Stimulated activated effector memory CD8-positive, alpha-beta T cell treated with anti-CD3 and anti-CD28 coated beads, Interleukin-12 subunit alpha, Interleukin-12 subunit beta, amount 100 ng/mL, for 72 hours (primary cell): ENCODE results near the gene REELD1.

ENCODE experiments used
- ATAC-seq: fragments of 150-1000 bp; cut with Tn5 transposase; 2 replicates; pipeline ENCODE4 v1.10.0; 2021
- DNase-seq, 2 donors: peaks; one replicate each; pipeline ENCODE4 v3.0.0; 2021 to 2022; ENCODE audit warnings: low spot score in 2 of 2
- H3K27ac Mint-ChIP-seq: one replicate; pipeline ENCODE4 v1.8.0; 2022; ENCODE audit warnings: mild to moderate bottlenecking, mixed read lengths
- H3K36me3 Mint-ChIP-seq: one replicate; pipeline ENCODE4 v1.8.0; 2022; ENCODE audit warnings: mild to moderate bottlenecking, mixed read lengths
- H3K4me1 Mint-ChIP-seq: one replicate; pipeline ENCODE4 v1.8.0; 2022; ENCODE audit warnings: mixed read lengths
- H3K4me3 Mint-ChIP-seq: one replicate; pipeline ENCODE4 v1.8.0; 2022; ENCODE audit warnings: mild to moderate bottlenecking, mixed read lengths
- H3K9me3 Mint-ChIP-seq: one replicate; pipeline ENCODE4 v1.8.0; 2022; ENCODE audit warnings: mixed read lengths

REELD1 gene

GRCh38 chr4:146244496-146244895 lies 30.2 kb downstream of the REELD1 start:
- Mint-ChIP-seq H3K36me3 (no peaks in the 10 kb centered on the region), H3K9me3 (no peaks in the 10 kb centered on the region), H3K4me1 (peaks cover 40% of the 10 kb centered on the region), H3K4me3 (no peak overlapping the region), H3K27ac (peak overlapping the region; percentile 33)
- ATAC-seq (no peak), DNase-seq (no peak)

- H3K36me3 Mint-ChIP-seq = no peaks in the 10 kb centered on the region
- no peak for ATAC-seq
- H3K27ac Mint-ChIP-seq = peak overlapping the region; percentile 33
- no peak for DNase-seq
- no peaks in the 10 kb centered on the region for H3K9me3 Mint-ChIP-seq
- H3K4me3 Mint-ChIP-seq = no peak overlapping the region
- H3K4me1 Mint-ChIP-seq = peaks cover 40% of the 10 kb centered on the region
Observed at GRCh38 chr4:146245246-146245645, 30.9 kb downstream of the REELD1 start.

GRCh38 chr4:146245850-146246249 lies 31.5 kb downstream of the REELD1 start:
- ATAC-seq (peak; percentile 34), DNase-seq (no peak)
- Mint-ChIP-seq H3K4me1 (peaks cover 40% of the 10 kb centered on the region), H3K36me3 (no peaks in the 10 kb centered on the region), H3K27ac (peak overlapping the region; percentile 33), H3K4me3 (no peak overlapping the region), H3K9me3 (no peaks in the 10 kb centered on the region)

GRCh38 chr4:146246381-146246780 lies 32.0 kb downstream of the REELD1 start:
- no peak for DNase-seq
- Mint-ChIP-seq H3K27ac (peak overlapping the region; percentile 24), H3K4me3 (no peak overlapping the region), H3K36me3 (no peaks in the 10 kb centered on the region), H3K9me3 (no peaks in the 10 kb centered on the region), H3K4me1 (peaks cover 40% of the 10 kb centered on the region)
- ATAC-seq = no peak

- ATAC-seq = no peak
- H3K27ac Mint-ChIP-seq = no peak overlapping the region
Observed at GRCh38 chr4:146247356-146247755, 33.0 kb downstream of the REELD1 start.

GRCh38 chr4:146252969-146253611 lies 38.8 kb downstream of the REELD1 start:
- no peaks in the 10 kb centered on the region for H3K36me3 Mint-ChIP-seq
- H3K4me1 Mint-ChIP-seq = no peaks in the 10 kb centered on the region
- H3K27ac Mint-ChIP-seq = no peak overlapping the region
- H3K9me3 Mint-ChIP-seq = no peaks in the 10 kb centered on the region
- H3K4me3 Mint-ChIP-seq = no peak overlapping the region
- DNase-seq (no peak), ATAC-seq (no peak)

More at GRCh38 chr4:146247356-146247755, 33.0 kb downstream of the REELD1 start:
- DNase-seq = no peak
- Mint-ChIP-seq H3K9me3 (no peaks in the 10 kb centered on the region), H3K4me3 (no peak overlapping the region), H3K36me3 (no peaks in the 10 kb centered on the region), H3K4me1 (peaks cover 34% of the 10 kb centered on the region)

DNA sequence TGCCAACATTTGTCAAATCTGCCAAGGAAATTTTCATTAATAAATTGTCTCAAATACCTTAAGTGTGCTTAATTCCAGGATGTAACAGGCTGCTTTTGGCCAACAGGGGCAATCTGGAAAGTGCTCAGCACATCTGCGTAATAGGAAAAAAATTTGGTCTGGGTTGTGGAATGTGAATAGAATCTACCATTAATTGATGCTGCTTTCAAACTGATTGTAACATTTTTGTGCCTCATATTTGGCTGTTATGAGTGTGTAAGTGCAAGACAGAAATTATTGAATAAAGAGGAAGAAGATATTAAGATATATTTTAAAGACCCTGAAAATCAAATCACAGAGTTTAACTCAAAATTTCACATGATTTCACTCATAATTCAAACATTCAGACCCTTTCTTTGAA lies 41.1 kb downstream of the REELD1 start:
- Mint-ChIP-seq H3K9me3 (no peaks in the 10 kb centered on the region), H3K4me3 (no peak overlapping the region), H3K27ac (no peak overlapping the region), H3K4me1 (no peaks in the 10 kb centered on the region), H3K36me3 (no peaks in the 10 kb centered on the region)
- no peak for DNase-seq
- ATAC-seq = no peak

DNA sequence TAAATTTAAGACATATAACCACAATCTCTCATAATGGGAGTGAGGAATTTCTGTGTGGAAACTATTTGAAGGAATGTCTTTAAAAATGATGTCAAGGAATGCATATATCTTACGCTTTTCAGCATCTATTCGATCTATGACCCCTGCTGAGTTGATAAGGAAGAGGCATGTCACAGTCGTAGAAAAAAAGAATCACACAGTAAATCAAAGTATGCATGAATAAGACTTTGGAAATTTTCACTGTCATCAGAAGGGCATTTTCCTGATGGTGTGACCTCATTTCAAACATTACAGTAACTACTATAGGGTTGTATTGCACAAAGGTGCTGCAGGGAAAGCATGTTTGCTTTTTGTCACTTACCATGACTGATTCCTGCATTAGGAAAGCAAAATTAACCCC lies 41.5 kb downstream of the REELD1 start:
- Mint-ChIP-seq H3K36me3 (no peaks in the 10 kb centered on the region), H3K27ac (no peak overlapping the region), H3K4me3 (no peak overlapping the region), H3K4me1 (no peaks in the 10 kb centered on the region), H3K9me3 (no peaks in the 10 kb centered on the region)
- DNase-seq = no peak
- ATAC-seq = no peak

DNA sequence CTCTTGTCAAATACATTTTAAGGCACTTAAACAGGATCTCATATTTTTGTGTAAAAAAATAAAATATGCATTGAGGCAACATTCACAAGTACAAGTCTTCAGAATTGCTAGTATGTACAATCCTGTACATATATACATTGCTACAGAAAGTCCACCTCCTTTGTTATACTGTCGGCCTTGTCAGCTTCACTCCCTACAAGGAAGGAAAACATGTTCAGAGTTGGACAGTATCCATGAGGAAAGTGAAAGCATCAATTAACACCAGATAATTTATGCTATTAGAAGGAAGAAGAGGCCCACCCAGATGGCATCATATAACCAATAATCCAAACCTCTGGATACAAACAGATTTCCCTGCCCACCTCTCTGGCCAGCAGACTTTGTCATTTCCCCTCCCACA lies 42.0 kb downstream of the REELD1 start:
- H3K27ac Mint-ChIP-seq = no peak overlapping the region
- no peaks in the 10 kb centered on the region for H3K4me1 Mint-ChIP-seq
- no peak for ATAC-seq
- H3K9me3 Mint-ChIP-seq = no peaks in the 10 kb centered on the region
- DNase-seq = no peak
- no peak overlapping the region for H3K4me3 Mint-ChIP-seq
- no peaks in the 10 kb centered on the region for H3K36me3 Mint-ChIP-seq

DNA sequence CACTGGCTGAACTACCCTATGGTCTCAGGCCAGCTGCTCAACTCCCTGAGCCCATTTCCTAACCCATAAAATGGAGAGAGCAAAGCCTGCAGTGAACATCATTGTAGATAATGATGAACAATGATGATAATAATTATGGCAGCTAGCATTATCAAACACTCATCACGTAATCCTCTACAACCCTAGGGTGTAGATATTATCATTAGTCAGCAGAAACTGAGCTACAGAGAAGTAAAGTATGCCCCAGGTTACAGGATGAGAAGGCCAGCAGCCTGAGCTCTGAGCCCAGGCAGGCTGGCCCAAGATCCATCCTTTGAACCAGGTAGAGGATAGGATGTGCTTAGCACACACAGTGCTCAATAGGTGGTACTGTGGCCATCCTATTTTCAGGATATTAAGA lies 43.2 kb downstream of the REELD1 start:
- H3K4me3 Mint-ChIP-seq = no peak overlapping the region
- no peaks in the 10 kb centered on the region for H3K9me3 Mint-ChIP-seq
- H3K27ac Mint-ChIP-seq = no peak overlapping the region
- no peak for DNase-seq
- peak; percentile 19 for ATAC-seq
- H3K4me1 Mint-ChIP-seq = no peaks in the 10 kb centered on the region
- no peaks in the 10 kb centered on the region for H3K36me3 Mint-ChIP-seq

DNA sequence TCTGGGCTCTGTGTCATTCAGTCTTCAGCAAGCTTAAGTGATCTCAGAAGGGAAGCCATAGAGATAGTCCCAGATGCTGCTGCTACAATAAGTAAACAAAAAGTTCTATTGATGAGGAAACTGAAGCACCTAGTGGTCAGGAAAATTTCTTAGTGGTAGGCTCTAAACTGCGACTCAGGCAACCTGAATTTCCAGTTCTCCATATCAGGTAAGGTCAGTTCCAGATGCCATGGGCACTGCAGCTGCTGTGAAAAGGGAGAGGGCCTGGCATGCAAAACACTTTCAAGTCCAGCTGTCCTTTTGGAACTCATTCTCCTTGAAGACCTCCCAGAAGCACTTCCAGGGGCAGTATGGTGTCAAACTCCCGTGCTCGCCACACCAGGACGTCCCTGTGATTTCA lies 46.2 kb downstream of the REELD1 start:
- DNase-seq (no peak), ATAC-seq (no peak)
- no peak overlapping the region for H3K4me3 Mint-ChIP-seq
- H3K4me1 Mint-ChIP-seq = no peaks in the 10 kb centered on the region
- H3K9me3 Mint-ChIP-seq = no peaks in the 10 kb centered on the region
- H3K27ac Mint-ChIP-seq = no peak overlapping the region
- no peaks in the 10 kb centered on the region for H3K36me3 Mint-ChIP-seq

DNA sequence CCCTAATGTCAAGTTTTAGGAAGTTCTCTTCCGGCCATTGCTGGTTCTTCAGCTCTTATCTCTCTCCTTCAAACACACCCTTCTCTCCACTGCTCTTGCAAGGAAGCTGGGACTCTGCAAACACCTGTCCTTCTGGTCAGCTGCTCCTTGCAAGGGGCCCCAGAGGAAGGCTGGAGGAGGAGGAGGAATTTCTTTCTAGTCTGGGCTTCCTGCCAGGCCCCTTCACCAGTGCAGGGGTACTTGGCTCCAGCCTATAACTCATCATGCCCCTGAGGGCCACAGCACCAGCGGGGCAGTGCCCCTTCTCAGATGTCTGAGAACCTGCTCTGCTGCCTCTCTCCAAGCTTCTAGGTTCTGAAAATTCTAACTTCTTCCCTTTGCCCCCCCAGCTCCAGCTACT lies 46.7 kb downstream of the REELD1 start:
- Mint-ChIP-seq H3K27ac (no peak overlapping the region), H3K9me3 (no peaks in the 10 kb centered on the region), H3K4me1 (no peaks in the 10 kb centered on the region), H3K4me3 (no peak overlapping the region), H3K36me3 (no peaks in the 10 kb centered on the region)
- ATAC-seq (no peak), DNase-seq (no peak)

GRCh38 chr4:146263793-146264192 lies 49.5 kb downstream of the REELD1 start:
- Mint-ChIP-seq H3K4me1 (no peaks in the 10 kb centered on the region), H3K36me3 (no peaks in the 10 kb centered on the region), H3K27ac (no peak overlapping the region), H3K4me3 (no peak overlapping the region), H3K9me3 (no peaks in the 10 kb centered on the region)
- DNase-seq = no peak
- ATAC-seq = no peak

DNA sequence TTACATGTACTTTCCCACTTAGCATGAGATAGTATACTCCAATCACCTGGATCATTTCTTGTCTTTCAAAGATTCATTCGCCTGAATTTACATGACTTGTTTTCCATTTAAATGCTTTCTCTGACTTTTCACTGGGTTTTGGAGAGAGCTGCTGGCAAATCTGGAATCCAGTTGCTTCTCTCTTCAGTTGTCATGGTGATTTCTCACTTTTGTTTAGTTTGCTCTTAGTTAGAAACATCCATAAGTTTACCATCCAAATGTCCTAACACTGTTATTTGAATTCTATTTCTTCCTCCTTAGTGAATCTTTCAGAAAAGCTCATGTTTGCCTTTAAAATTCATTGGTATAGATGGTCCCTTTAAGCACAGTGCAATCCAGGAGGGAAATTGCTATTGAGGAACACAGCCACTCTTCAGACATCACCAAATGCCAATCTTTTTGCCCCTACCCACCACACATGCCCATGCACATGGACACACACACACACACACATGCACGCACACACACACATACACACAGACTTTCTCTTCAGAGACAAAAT lies 51.7 kb downstream of the REELD1 start:
- no peak overlapping the region for H3K4me3 Mint-ChIP-seq
- no peak overlapping the region for H3K27ac Mint-ChIP-seq
- H3K9me3 Mint-ChIP-seq = no peaks in the 10 kb centered on the region
- DNase-seq (no peak), ATAC-seq (no peak)
- no peaks in the 10 kb centered on the region for H3K4me1 Mint-ChIP-seq
- H3K36me3 Mint-ChIP-seq = no peaks in the 10 kb centered on the region

- no peak for DNase-seq
- H3K36me3 Mint-ChIP-seq = no peaks in the 10 kb centered on the region
- no peak overlapping the region for H3K27ac Mint-ChIP-seq
- no peaks in the 10 kb centered on the region for H3K9me3 Mint-ChIP-seq
- H3K4me3 Mint-ChIP-seq = no peak overlapping the region
- no peak for ATAC-seq
- H3K4me1 Mint-ChIP-seq = peaks cover 9% of the 10 kb centered on the region
Observed at GRCh38 chr4:146267826-146268225, 53.5 kb downstream of the REELD1 start.

GRCh38 chr4:146269228-146269653 lies 54.9 kb downstream of the REELD1 start:
- no peak for DNase-seq
- Mint-ChIP-seq H3K36me3 (no peaks in the 10 kb centered on the region), H3K4me1 (peaks cover 9% of the 10 kb centered on the region), H3K9me3 (no peaks in the 10 kb centered on the region), H3K27ac (no peak overlapping the region), H3K4me3 (no peak overlapping the region)
- no peak for ATAC-seq
